Pancreas (tissue), 10 donors: ENCODE data around the gene SLC25A13. TPM values are rescaled to one million over a fixed set of nuclear protein-coding genes. Genes with fewer than 3 reads are reported as not detected.

Experiments used
- ATAC-seq, 4 donors: fragments of 200-7000 bp; cut with Tn5 transposase; one replicate each; pipeline versions ENCODE4 v1.8.0 to v1.9.1; 2020; ENCODE audit warnings: mild to moderate bottlenecking in 4 of 4, moderate library complexity in 4 of 4
- DNase-seq, 6 donors: peaks; one replicate each; pipeline ENCODE4 v3.0.0-alpha.2; 2020
- FAIRE-seq: peaks from 2 replicates; lab custom pipeline; 2012; peaks lifted over from hg19 to GRCh38; lab: Jason Lieb, UNC
- H3K27ac ChIP-seq, 4 donors: fragments of 200-600 bp; sonication (generic); 1 replicate in 3 of 4; 2 replicates in 1 of 4; pipeline versions ENCODE4 v1.5.0 to v1.8.0; 2020
- H3K27me3 ChIP-seq, 4 donors: fragments of 200-600 bp; one replicate each; pipeline ENCODE4 v1.8.0; 2021
- H3K36me3 ChIP-seq, 3 donors: fragments of 200-600 bp; sonication (generic) in 1 of 3; one replicate each; pipeline versions ENCODE4 v1.5.0 to v1.8.0; 2020 to 2021
- H3K4me1 ChIP-seq, 3 donors: fragments of 200-600 bp; one replicate each; pipeline ENCODE4 v1.8.0; 2021
- H3K4me3 ChIP-seq, 4 donors: fragments of 200-600 bp; sonication (generic) in 2 of 4; one replicate each; pipeline versions ENCODE4 v1.5.0 to v1.8.0; 2020 to 2021
- H3K9me3 ChIP-seq, 4 donors: fragments of 200-600 bp; one replicate each; pipeline ENCODE4 v1.8.0; 2021
- WGBS, 2 donors: extraction: QIAGEN DNeasy Blood & Tissue Kit; methylation state at CpG; one replicate each; pipeline ENCODE4 v1.1.7; 2013; 5-methylcytosine and 5-hydroxymethylcytosine counted together
- intact Hi-C, 3 donors: fragments of 100-400 bp; cut with DNase I; formaldehyde crosslinking; loops; one replicate each; pipeline versions ENCODE4 v1.11.1 to v1.14.2; 2022
- polyA plus RNA-seq, 2 donors: library from polyadenylated mRNA; stranded (reverse); fragments of 200-250 nt; gene quantifications; one replicate each; pipeline ENCODE4 v1.2.3, GENCODE V29; 2013
- total RNA-seq, 6 donors: library from RNA; stranded (reverse); fragmentation: NEBNext Ultra II Directional in 4 of 6; extraction: Animal tissue kit (Norgen Biotek cat#: 25700) in 4 of 6; gene quantifications; one replicate each; pipeline versions ENCODE4 v1.2.1 to v1.2.4, GENCODE V29; 2021 to 2023
- TF ChIP-seq, protein P1 (sequence below), 4 donors: fragments of 200-600 bp; sonication (generic) in 3 of 4; IDR thresholded peaks; one replicate each; pipeline versions ENCODE4 v1.5.0 to v1.8.0; 2021; ENCODE audit warnings: antibody characterized with exemption in 4 of 4
- donor health status: healthy with polysubstance abuse.
- donor health status: DM: no; HTN: no; CAD: no; lungs with moderate emphysema.
- donor health status: DM: no; HTN: no; CAD: no.
- donor health status: control.
- donor health status: control.
- donor health status: Bipolar disorder and iron deficiency.
- donor health status: DM: yes; HTN: yes; CAD: no.
- donor health status: DM: no; HTN: no; CAD: no.
- donor health status: DM: no; HTN: no; CAD: no.
- donor health status: DM: yes; HTN: yes; CAD: no.

The SLC25A13 gene
- total and polyA plus RNA-seq, 8 donors = 4.2 to 15.0 (median 11.0) TPM

DNA sequence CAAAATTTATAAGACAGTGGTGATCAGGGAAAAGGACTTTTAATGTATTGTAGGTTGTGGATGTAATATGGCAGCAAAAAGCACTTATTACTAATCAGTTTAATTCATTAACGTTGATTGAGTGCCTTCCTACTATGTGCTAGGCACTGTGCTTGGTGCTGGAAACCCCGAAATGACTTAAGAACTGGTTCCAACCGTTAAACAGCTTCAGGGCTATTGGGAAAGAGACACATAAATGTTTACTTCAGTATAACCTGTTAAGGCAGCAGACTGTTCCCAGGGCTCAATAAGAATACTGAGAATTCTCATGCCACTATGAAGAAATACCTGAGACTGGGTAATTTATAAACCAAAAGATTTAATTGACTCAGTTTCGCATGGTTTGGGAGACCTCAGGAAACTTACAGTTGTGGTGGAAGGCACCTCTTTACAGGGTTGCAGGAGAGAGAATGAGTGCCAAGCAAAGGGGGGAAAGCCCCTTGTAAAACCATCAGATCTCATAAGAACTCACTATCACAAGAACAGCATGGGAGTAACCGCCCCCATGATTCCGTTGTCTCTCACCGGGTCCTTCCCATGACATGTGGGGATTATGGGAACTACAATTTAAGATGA, 1.1 kb upstream of the SLC25A13 start:
- H3K27me3 ChIP-seq = no peaks in the 10 kb centered on the region
- intact Hi-C loops = no loop called here
- no peak overlapping the region for H3K27ac ChIP-seq
- no peak for ATAC-seq
- FAIRE-seq = no peak
- no peak overlapping the region for H3K4me3 ChIP-seq
- 90 to 93% methylated on average over 7 of the region's 7 CpGs for WGBS, 2 donors
- TF ChIP-seq, protein P1, sequence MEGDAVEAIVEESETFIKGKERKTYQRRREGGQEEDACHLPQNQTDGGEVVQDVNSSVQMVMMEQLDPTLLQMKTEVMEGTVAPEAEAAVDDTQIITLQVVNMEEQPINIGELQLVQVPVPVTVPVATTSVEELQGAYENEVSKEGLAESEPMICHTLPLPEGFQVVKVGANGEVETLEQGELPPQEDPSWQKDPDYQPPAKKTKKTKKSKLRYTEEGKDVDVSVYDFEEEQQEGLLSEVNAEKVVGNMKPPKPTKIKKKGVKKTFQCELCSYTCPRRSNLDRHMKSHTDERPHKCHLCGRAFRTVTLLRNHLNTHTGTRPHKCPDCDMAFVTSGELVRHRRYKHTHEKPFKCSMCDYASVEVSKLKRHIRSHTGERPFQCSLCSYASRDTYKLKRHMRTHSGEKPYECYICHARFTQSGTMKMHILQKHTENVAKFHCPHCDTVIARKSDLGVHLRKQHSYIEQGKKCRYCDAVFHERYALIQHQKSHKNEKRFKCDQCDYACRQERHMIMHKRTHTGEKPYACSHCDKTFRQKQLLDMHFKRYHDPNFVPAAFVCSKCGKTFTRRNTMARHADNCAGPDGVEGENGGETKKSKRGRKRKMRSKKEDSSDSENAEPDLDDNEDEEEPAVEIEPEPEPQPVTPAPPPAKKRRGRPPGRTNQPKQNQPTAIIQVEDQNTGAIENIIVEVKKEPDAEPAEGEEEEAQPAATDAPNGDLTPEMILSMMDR (IDR thresholded peaks at IDR 0.05) = no peak
- DNase-seq = no peak
- no peaks in the 10 kb centered on the region for H3K36me3 ChIP-seq
- H3K9me3 ChIP-seq = no peaks in the 10 kb centered on the region
- H3K4me1 ChIP-seq = peaks cover 9 to 26% (median 14%) of the 10 kb centered on the region in 3 donors

DNA sequence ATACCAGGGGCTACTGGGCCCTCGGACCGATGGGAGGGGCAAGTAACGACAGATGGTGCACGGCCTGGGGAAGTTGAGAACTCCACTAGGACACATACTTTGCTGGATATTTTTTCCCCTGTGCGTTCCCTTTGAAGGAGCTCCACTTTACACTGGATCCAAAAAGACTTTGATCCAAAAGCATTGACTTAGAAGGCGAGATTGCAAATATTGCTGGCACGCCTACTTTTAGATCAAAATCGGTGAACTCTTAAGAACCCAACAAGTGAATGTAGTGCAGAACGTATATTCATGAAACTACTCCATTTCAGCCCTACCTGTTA, 436 bp upstream of the SLC25A13 start:
- ATAC-seq = no peak
- no peaks in the 10 kb centered on the region for H3K36me3 ChIP-seq
- WGBS, 2 donors = 16% methylated on average over 9 of the region's 9 CpGs
- no peaks in the 10 kb centered on the region for H3K9me3 ChIP-seq
- H3K4me3 ChIP-seq = peak overlapping the region; percentile 87 to 96 (median 88)
- DNase-seq = no peak
- FAIRE-seq = no peak
- TF ChIP-seq, protein P1 (IDR thresholded peaks at IDR 0.05) = no peak
- intact Hi-C loops = no loop called here
- peak overlapping the region; percentile 97 to 99 (median 98) for H3K27ac ChIP-seq
- peaks cover 9 to 22% (median 14%) of the 10 kb centered on the region in 3 donors for H3K4me1 ChIP-seq
- no peaks in the 10 kb centered on the region for H3K27me3 ChIP-seq

- Histone ChIP-seq H3K9me3 (no peaks in the 10 kb centered on the region), H3K27me3 (no peaks in the 10 kb centered on the region), H3K27ac (peak overlapping the region; percentile 97 to 99 (median 98)), H3K4me3 (peak overlapping the region; percentile 87 to 96 (median 88)), H3K4me1 (peaks cover 9 to 22% (median 14%) of the 10 kb centered on the region in 3 donors), H3K36me3 (no peaks in the 10 kb centered on the region)
- 0% methylated on average over 20 to 22 of the region's 22 CpGs for WGBS, 2 donors
- TF ChIP-seq, protein P1 (IDR thresholded peaks at IDR 0.05) = no peak
- DNase-seq (peak; percentile 75 to 88 (median 82)), ATAC-seq (peak; percentile 75 to 89 (median 82)), FAIRE-seq (no peak)
- intact Hi-C loops = no loop called here
These were observed 754 bp downstream of the SLC25A13 start for GRCh38 chr7:96321031-96321657.

DNA sequence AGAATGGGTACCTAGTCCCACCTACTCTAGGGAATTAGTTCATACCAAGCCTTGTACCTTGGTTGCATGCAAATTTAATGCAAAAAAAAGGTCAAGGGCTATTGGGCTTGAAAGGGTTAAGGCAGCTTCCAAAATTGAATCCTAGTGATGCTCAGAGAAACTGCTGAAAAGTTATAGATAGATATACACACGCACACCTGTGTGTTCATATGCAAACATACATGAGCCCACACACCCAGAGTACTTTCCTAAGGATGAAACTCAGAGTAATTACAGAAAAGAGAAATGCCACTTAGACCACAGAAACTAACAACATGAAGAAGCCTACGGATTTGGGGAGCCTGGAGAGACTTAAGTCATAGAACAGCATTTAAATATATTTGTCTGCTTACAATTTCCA, 1.5 kb downstream of the SLC25A13 start:
- no peaks in the 10 kb centered on the region for H3K9me3 ChIP-seq
- FAIRE-seq (no peak), DNase-seq (no peak), ATAC-seq (no peak)
- H3K4me3 ChIP-seq = peak overlapping the region in 2 of 4 donors; percentile 87 to 90
- intact Hi-C loops = no loop called here
- H3K27ac ChIP-seq = peak overlapping the region in 3 of 4 donors; percentile 97 to 99 (median 98)
- WGBS, 2 donors = 17% methylated on average over 2 of the region's 2 CpGs
- H3K4me1 ChIP-seq = peaks cover 9 to 22% (median 14%) of the 10 kb centered on the region in 3 donors
- TF ChIP-seq, protein P1 (IDR thresholded peaks at IDR 0.05) = no peak
- no peaks in the 10 kb centered on the region for H3K27me3 ChIP-seq
- no peaks in the 10 kb centered on the region for H3K36me3 ChIP-seq

- H3K4me3 ChIP-seq = no peak overlapping the region
- H3K36me3 ChIP-seq = no peaks in the 10 kb centered on the region
- H3K9me3 ChIP-seq = no peaks in the 10 kb centered on the region
- TF ChIP-seq, protein P1 (IDR thresholded peaks at IDR 0.05) = no peak
- H3K4me1 ChIP-seq = peaks cover 9 to 22% (median 14%) of the 10 kb centered on the region in 3 donors
- FAIRE-seq = no peak
- intact Hi-C loops = no loop called here
- ATAC-seq = no peak
- no peak for DNase-seq
- H3K27ac ChIP-seq = no peak overlapping the region
- H3K27me3 ChIP-seq = no peaks in the 10 kb centered on the region
These were observed 2.5 kb downstream of the SLC25A13 start for GRCh38 chr7:96319439-96319838.
